Lung (tissue), 12 donors: ENCODE measurements around the gene NUDT1. TPM values are rescaled to one million over a fixed set of nuclear protein-coding genes. Genes with fewer than 3 reads are reported as not detected.

Experiments
- ATAC-seq: fragments of 200-7000 bp; cut with Tn5 transposase; one replicate; pipeline ENCODE4 v1.9.1; 2020; ENCODE audit warnings: moderate number of reproducible peaks; ENCODE audit not compliant: insufficient read depth, low FRiP score
- DNase-seq, 3 donors: peaks; one replicate each; pipeline ENCODE4 v3.0.0-alpha.2; 2013 to 2017
- H3K27ac ChIP-seq, 2 donors: one replicate each; pipeline ENCODE4 v1.5.1; 2013; ENCODE audit warnings: mild to moderate bottlenecking in 2 of 2, moderate library complexity in 2 of 2, control low read depth in 1 of 2, inconsistent platforms in 1 of 2, low read depth in 1 of 2, low read length in 1 of 2
- H3K27me3 ChIP-seq, 3 donors: one replicate each; pipeline ENCODE4 v1.5.1; 2013; ENCODE audit warnings: low read length in 2 of 3; ENCODE audit not compliant: control insufficient read depth in 3 of 3, insufficient read depth in 3 of 3
- H3K36me3 ChIP-seq, 4 donors: one replicate each; pipeline ENCODE4 v1.5.1; 2013; ENCODE audit warnings: low read length in 4 of 4, mild to moderate bottlenecking in 1 of 4, moderate library complexity in 1 of 4; ENCODE audit not compliant: control insufficient read depth in 4 of 4, insufficient read depth in 4 of 4
- H3K4me1 ChIP-seq, 5 donors: one replicate each; pipeline ENCODE4 v1.5.1; 2013; ENCODE audit warnings: low read length in 5 of 5, mild to moderate bottlenecking in 2 of 5, moderate library complexity in 1 of 5; ENCODE audit not compliant: control insufficient read depth in 5 of 5, insufficient read depth in 5 of 5
- H3K4me3 ChIP-seq: one replicate; pipeline ENCODE4 v1.5.1; 2013; ENCODE audit warnings: mild to moderate bottlenecking, control low read depth, moderate library complexity
- H3K9ac ChIP-seq, 2 donors: one replicate each; pipeline ENCODE4 v1.5.1; 2013; ENCODE audit warnings: low read length in 2 of 2, control low read depth in 1 of 2; ENCODE audit not compliant: insufficient read depth in 1 of 2
- H3K9me3 ChIP-seq, 4 donors: one replicate each; pipeline ENCODE4 v1.5.1; 2013; ENCODE audit warnings: low read length in 3 of 4, mild to moderate bottlenecking in 1 of 4, moderate library complexity in 1 of 4; ENCODE audit not compliant: control insufficient read depth in 4 of 4, insufficient read depth in 3 of 4
- WGBS, 2 donors: extraction: QIAGEN DNeasy Blood & Tissue Kit; methylation state at CpG; one replicate each; pipeline ENCODE4 v1.1.7; 2013; 5-methylcytosine and 5-hydroxymethylcytosine counted together
- polyA plus RNA-seq, 2 donors: library from polyadenylated mRNA; stranded (reverse); fragments of 200-250 nt; gene quantifications; one replicate each; pipeline ENCODE4 v1.2.1, GENCODE V29; 2013
- total RNA-seq, 2 donors: library from RNA; depleted of rRNA in 1 of 2; stranded (reverse); fragments of >200 nt in 1 of 2; gene quantifications; one replicate each; pipeline ENCODE4 v1.2.1, GENCODE V29; 2014 to 2021
- TF ChIP-seq, protein P1 (sequence below): IDR thresholded peaks from 2 replicates; pipeline ENCODE4 v1.5.1; 2012; ENCODE audit warnings: mild to moderate bottlenecking; ENCODE audit errors: control extremely low read depth, extremely low read depth
- donor health status: control.
- donor health status: control.
- donor health status: Bipolar disorder and iron deficiency.
- donor health status: healthy.
- donor health status: DM: yes; HTN: yes; CAD: no.

NUDT1 gene
- total and polyA plus RNA-seq, 4 donors = 9.3 to 24.7 (median 18.5) TPM

- Histone ChIP-seq H3K27ac (peak overlapping the region in 1 of 2 donors; percentile 27), H3K9ac (no peak overlapping the region), H3K27me3 (no peaks in the 10 kb centered on the region), H3K4me1 (peaks cover 0 to 16% (median 2%) of the 10 kb centered on the region in 5 donors), H3K4me3 (no peak overlapping the region), H3K36me3 (no peaks in the 10 kb centered on the region), H3K9me3 (no peaks in the 10 kb centered on the region)
- TF ChIP-seq, protein P1, sequence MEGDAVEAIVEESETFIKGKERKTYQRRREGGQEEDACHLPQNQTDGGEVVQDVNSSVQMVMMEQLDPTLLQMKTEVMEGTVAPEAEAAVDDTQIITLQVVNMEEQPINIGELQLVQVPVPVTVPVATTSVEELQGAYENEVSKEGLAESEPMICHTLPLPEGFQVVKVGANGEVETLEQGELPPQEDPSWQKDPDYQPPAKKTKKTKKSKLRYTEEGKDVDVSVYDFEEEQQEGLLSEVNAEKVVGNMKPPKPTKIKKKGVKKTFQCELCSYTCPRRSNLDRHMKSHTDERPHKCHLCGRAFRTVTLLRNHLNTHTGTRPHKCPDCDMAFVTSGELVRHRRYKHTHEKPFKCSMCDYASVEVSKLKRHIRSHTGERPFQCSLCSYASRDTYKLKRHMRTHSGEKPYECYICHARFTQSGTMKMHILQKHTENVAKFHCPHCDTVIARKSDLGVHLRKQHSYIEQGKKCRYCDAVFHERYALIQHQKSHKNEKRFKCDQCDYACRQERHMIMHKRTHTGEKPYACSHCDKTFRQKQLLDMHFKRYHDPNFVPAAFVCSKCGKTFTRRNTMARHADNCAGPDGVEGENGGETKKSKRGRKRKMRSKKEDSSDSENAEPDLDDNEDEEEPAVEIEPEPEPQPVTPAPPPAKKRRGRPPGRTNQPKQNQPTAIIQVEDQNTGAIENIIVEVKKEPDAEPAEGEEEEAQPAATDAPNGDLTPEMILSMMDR = no peak
- DNase-seq = peak in 1 of 3 donors; percentile 9
- ATAC-seq = no peak
- WGBS, 2 donors = 25 to 47% methylated on average over 9 of the region's 9 CpGs
These were observed 58.0 kb downstream of the NUDT1 start for GRCh38 chr7:2299870-2300512.

Other genes starting within 250 kb of the NUDT1 start
- 10 to 100 TPM; 53.7 to 54.9 TPM for gene MAD1L1, start 9.3 kb upstream of the NUDT1 start, total RNA-seq
- 10 to 100 TPM; 43.0 to 46.0 TPM for gene MAD1L1, start 9.3 kb upstream of the NUDT1 start, polyA plus RNA-seq
- 10 to 100 TPM; 18.7 to 24.7 TPM for gene MRM2, start within 50 bp of the NUDT1 start, total RNA-seq
- gene MRM2, start within 50 bp of the NUDT1 start, polyA plus RNA-seq = 10 to 100 TPM; 21.5 to 25.5 TPM
- 10 to 100 TPM; 24.6 to 54.6 TPM for gene SNX8, start 72.2 kb downstream of the NUDT1 start, total RNA-seq
- 10 to 100 TPM; 44.6 to 47.0 TPM for gene SNX8, start 72.2 kb downstream of the NUDT1 start, polyA plus RNA-seq
- gene EIF3B, start 112.6 kb downstream of the NUDT1 start, total RNA-seq = 100 to 1,000 TPM; 102 to 133 TPM
- gene EIF3B, start 112.6 kb downstream of the NUDT1 start, polyA plus RNA-seq = 10 to 100 TPM; 82.5 to 90.1 TPM
- gene CHST12, start 161.4 kb downstream of the NUDT1 start, total RNA-seq = 10 to 100 TPM; 17.9 to 30.9 TPM
- 10 to 100 TPM; 14.7 to 15.7 TPM for gene CHST12, start 161.4 kb downstream of the NUDT1 start, polyA plus RNA-seq
- gene GRIFIN, start 234.2 kb downstream of the NUDT1 start, total RNA-seq = not detected
- gene GRIFIN, start 234.2 kb downstream of the NUDT1 start, polyA plus RNA-seq = not detected